GM18505 (cell line): ENCODE data around the gene TNFSF13B.

ENCODE experiments used
- ATAC-seq: cut with Tn5 transposase; IDR thresholded peaks from one replicate; pipeline ENCODE4 v1.9.1; 2021; ENCODE audit not compliant: unreplicated experiment
- POLR2A ChIP-seq: IDR thresholded peaks from 4 replicates; pipeline ENCODE4 v1.6.1; 2011; ENCODE audit warnings: borderline replicate concordance; ENCODE audit not compliant: insufficient read depth, insufficient read length; ENCODE audit errors: extremely low read depth

Gene TNFSF13B

GRCh38 chr13:108270442-108270841 is 924 bp downstream of the TNFSF13B start:
- TF ChIP-seq POLR2A: no peak
- ATAC-seq: peak; percentile 15

GRCh38 chr13:108272333-108272732 is 2.8 kb downstream of the TNFSF13B start:
- TF ChIP-seq POLR2A: no peak

DNA sequence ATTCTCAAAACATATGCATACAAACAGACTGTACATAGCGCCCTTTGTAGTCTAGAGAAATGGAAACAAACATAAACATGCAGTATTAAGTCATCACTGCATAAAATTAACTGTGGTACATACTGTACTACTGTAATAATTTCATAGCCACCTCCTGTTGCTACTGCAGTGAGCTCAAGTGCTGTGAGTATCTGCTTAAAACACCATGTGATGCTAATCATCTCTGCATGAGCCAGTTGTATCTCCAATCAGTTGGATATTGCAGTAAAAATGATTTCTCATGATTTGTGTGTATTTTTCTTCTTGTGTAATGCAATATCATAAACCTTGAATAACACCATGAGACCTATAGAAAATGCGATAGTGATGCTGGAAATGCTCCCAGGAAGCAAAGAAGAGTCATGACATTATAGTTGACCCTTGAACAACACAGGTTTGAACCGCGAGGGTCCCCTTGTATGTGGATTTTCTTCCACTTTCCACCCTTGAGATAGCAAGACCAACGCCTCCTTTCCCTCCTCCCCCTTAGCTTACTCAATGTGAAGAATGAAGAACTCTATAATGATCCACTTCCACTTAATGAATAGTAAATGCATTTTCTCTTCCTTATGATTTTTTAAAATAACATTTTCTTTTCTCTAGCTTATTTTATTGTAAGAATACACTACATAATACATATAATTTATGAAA is 4.1 kb downstream of the TNFSF13B start:
- no peak for TF ChIP-seq POLR2A
- ATAC-seq: no peak

More at GRCh38 chr13:108272333-108272732, 2.8 kb downstream of the TNFSF13B start:
- ATAC-seq: no peak

- TF ChIP-seq POLR2A: no peak
- no peak for ATAC-seq
Measured at GRCh38 chr13:108274718-108275117, 5.2 kb downstream of the TNFSF13B start.

DNA sequence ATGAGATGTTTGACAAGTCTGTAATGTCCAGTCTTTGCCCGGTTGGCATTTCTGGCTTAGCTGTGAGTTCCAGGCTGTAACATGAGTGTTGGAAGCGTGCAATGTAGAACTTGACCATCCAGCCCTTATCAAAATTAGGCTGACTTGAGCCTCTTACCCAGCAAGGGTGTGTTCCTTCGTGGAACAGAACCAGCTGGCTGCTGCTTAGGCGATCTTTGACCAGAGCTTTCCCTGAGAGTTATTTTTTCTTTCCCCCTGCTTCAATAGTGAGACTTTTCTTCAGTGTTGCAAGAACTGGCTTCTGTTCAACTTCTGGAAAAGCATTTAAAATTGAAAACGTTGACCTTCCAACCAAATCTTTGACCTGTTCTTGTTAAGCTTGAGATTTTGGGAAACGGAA is 6.5 kb downstream of the TNFSF13B start:
- TF ChIP-seq POLR2A: no peak
- no peak for ATAC-seq

GRCh38 chr13:108278466-108278865 is 8.9 kb downstream of the TNFSF13B start:
- no peak for TF ChIP-seq POLR2A
- no peak for ATAC-seq

DNA sequence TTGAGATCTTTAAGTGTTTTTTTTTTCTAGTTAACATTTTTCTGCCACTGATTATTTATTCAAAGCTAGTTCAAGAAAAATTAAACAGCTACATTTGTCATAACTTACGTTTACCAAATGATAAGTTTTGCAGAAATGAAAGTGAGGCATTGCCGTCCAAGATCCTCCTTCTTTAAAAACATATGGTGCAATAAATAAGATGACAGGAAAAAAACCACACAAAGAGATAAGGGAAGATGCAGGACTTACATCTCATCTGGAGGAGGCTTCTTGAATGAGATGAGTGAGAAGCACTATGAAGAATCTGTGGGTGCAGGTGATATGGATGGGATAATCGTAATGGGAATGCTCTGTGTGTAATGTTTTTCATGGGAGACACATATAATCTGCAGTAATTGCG is 12.4 kb downstream of the TNFSF13B start:
- no peak for TF ChIP-seq POLR2A
- no peak for ATAC-seq

- no peak for TF ChIP-seq POLR2A
- no peak for ATAC-seq
Measured at GRCh38 chr13:108283110-108283509, 13.6 kb downstream of the TNFSF13B start.

- ATAC-seq: no peak
- no peak for TF ChIP-seq POLR2A
Measured at GRCh38 chr13:108288741-108289140, 19.2 kb downstream of the TNFSF13B start.

GRCh38 chr13:108289819-108290218 is 20.3 kb downstream of the TNFSF13B start:
- no peak for ATAC-seq
- TF ChIP-seq POLR2A: no peak

DNA sequence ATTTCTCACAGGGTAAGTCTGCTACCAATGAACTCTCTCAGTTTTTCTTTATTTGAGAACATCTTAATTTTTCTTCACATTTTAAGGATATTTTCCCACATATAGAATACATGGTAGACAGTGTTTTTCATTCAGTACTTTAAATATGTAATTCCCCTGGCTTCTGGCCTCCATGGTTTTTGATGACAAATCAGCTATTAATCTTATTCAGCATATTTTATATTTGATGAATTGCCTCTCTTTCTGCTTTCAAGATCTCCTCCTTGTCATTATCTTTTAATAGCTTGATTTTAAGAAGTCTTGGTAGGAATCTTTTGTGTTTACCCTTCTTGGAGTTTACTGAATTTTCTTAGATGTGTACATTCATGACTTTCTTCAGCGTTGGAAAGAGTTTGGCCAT is 27.6 kb downstream of the TNFSF13B start:
- ATAC-seq: no peak
- TF ChIP-seq POLR2A: no peak

DNA sequence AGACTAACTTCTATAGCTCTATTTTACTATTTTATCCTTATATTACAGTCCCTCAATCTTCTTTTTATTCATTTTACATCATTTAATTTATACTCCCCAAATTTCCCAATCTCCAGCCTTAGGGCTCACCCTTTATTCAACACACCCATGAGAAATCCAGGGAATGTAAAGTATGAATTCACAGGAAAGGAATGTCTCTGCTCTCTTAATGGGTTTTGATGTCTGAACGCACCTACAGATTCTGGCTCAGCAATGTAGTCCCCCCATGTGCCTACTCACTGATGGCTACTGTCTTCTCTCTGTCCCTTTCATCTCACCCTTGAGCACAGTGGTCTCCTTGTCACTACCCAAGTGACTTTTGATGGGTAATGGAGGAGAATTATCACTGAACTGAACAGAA is 32.8 kb downstream of the TNFSF13B start:
- ATAC-seq: no peak
- TF ChIP-seq POLR2A: no peak

DNA sequence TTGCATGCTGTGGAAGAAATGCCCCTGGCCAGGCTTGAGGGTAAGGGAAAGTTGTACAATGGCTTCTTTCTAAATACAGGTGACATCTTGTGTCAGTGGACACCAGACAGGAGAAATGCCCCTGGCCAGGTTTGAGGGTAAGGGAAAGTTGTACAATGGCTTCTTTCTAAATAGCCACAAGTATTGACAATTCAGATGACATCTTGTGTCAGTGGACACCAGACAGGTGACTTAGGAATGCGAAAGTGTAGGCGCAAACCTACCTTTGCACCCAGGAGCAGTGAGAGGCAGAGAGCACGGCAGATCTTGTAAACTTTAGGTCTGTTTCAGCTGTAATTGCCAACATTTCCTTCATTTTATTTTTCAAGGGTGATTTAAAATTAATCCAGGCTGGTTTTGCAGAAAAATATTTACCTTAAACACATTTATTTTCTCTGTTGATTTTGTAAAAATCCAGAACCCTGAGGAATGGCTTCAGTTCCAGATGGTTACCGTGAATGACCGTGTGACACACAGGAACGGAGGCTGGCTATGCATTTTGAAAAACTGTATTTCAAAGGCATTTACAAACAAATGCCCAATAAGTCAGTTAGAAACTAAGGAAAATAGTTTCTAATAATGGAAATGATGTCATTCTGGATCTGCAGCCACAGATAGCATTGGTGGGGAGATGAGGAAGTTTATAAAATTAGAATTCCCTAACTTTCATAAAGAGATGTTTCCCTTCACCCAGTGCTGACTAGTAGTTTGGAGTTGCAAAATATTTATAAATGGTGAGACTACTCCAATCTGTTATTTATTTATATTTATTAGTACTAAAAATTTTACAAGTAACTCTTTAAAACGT is 34.9 kb downstream of the TNFSF13B start:
- ATAC-seq: no peak
- no peak for TF ChIP-seq POLR2A

- no peak for ATAC-seq
- no peak for TF ChIP-seq POLR2A
Measured at GRCh38 chr13:108305655-108306054, 36.1 kb downstream of the TNFSF13B start.
